Astrocyte (in vitro differentiated cells and primary cell): Measurements from ENCODE around the gene WASF1. TPM values are rescaled to one million over a fixed set of nuclear protein-coding genes. Genes with fewer than 3 reads are reported as not detected.

Experiments used
- DNase-seq: peaks from one replicate; pipeline ENCODE4 v3.0.0-alpha.2; 2010; ENCODE audit warnings: low read depth
- FAIRE-seq: peaks from 2 replicates; lab custom pipeline; 2011; peaks lifted over from hg19 to GRCh38; lab: Jason Lieb, UNC
- H2AFZ ChIP-seq: 2 replicates; pipeline ENCODE4 v1.6.0; 2012; ENCODE audit warnings: low read depth, low read length, inconsistent platforms
- H3K27ac ChIP-seq: 2 replicates; pipeline ENCODE4 v1.5.1; 2011; ENCODE audit warnings: low read depth, low read length, inconsistent platforms
- H3K27me3 ChIP-seq: 2 replicates; pipeline ENCODE4 v1.6.0; 2011; ENCODE audit warnings: low read length, inconsistent platforms; ENCODE audit not compliant: insufficient read depth
- H3K36me3 ChIP-seq: 2 replicates; pipeline ENCODE4 v1.5.1; 2011; ENCODE audit warnings: low read length, inconsistent platforms; ENCODE audit not compliant: insufficient read depth
- H3K4me1 ChIP-seq: 2 replicates; pipeline ENCODE4 v1.5.1; 2011; ENCODE audit warnings: low read length, inconsistent platforms; ENCODE audit not compliant: insufficient read depth
- H3K4me2 ChIP-seq: 2 replicates; pipeline ENCODE4 v1.6.0; 2012; ENCODE audit warnings: low read length, inconsistent platforms
- H3K4me3 ChIP-seq: 2 replicates; pipeline ENCODE4 v1.5.1; 2011; ENCODE audit warnings: low read depth, mild to moderate bottlenecking, low read length, inconsistent platforms; ENCODE audit not compliant: insufficient read depth
- H3K79me2 ChIP-seq: 2 replicates; pipeline ENCODE4 v1.6.0; 2012; ENCODE audit warnings: mild to moderate bottlenecking, low read length, inconsistent platforms; ENCODE audit not compliant: insufficient read depth
- H3K9ac ChIP-seq: 2 replicates; pipeline ENCODE4 v1.6.0; 2012; ENCODE audit warnings: mild to moderate bottlenecking, low read length, inconsistent platforms
- H3K9me3 ChIP-seq: 2 replicates; pipeline ENCODE4 v1.5.1; 2012; ENCODE audit warnings: low read depth, mild to moderate bottlenecking, low read length, inconsistent platforms; ENCODE audit not compliant: insufficient read depth
- H4K20me1 ChIP-seq: 2 replicates; pipeline ENCODE4 v1.6.0; 2012; ENCODE audit warnings: low read length, inconsistent platforms; ENCODE audit not compliant: insufficient read depth
- H3K27ac Mint-ChIP-seq: one replicate; pipeline ENCODE4 v1.8.0; 2021; ENCODE audit warnings: mild to moderate bottlenecking, mixed read lengths; ENCODE audit not compliant: unreplicated experiment
- H3K27me3 Mint-ChIP-seq: one replicate; pipeline ENCODE4 v1.8.0; 2021; ENCODE audit warnings: low read depth, mixed read lengths; ENCODE audit not compliant: unreplicated experiment
- H3K36me3 Mint-ChIP-seq: one replicate; pipeline ENCODE4 v1.8.0; 2021; ENCODE audit warnings: low read depth, mixed read lengths; ENCODE audit not compliant: unreplicated experiment
- H3K4me1 Mint-ChIP-seq: one replicate; pipeline ENCODE4 v1.8.0; 2021; ENCODE audit warnings: low read depth, mixed read lengths; ENCODE audit not compliant: unreplicated experiment
- H3K4me3 Mint-ChIP-seq: one replicate; pipeline ENCODE4 v1.8.0; 2021; ENCODE audit warnings: mild to moderate bottlenecking, moderate library complexity, mixed read lengths; ENCODE audit not compliant: unreplicated experiment
- H3K9me3 Mint-ChIP-seq: one replicate; pipeline ENCODE4 v1.8.0; 2021; ENCODE audit warnings: mild to moderate bottlenecking, mixed read lengths; ENCODE audit not compliant: unreplicated experiment
- CTCF ChIP-seq: IDR thresholded peaks from 2 replicates; pipeline ENCODE4 v1.5.1; 2011; ENCODE audit warnings: low read depth, mild to moderate bottlenecking, inconsistent platforms, low read length, moderate library complexity; ENCODE audit not compliant: insufficient read depth
- EZH2 ChIP-seq: IDR thresholded peaks from 2 replicates; pipeline ENCODE4 v1.6.1; 2012; ENCODE audit warnings: mild to moderate bottlenecking, low read length, inconsistent platforms; ENCODE audit not compliant: insufficient read depth
- total RNA-seq: library from RNA; stranded (reverse); gene quantifications from 2 replicates; pipeline ENCODE4 v1.2.1, GENCODE V29; 2021

The WASF1 gene
- total RNA-seq, 1 donor from 2014 or later, result 29.3 TPM

GRCh38 chr6:110211753-110212152 is 32.3 kb upstream of the WASF1 start:
- Histone ChIP-seq H2AFZ (no peak overlapping the region), H3K4me1 (no peaks in the 10 kb centered on the region), H3K9ac (no peak overlapping the region), H3K4me3 (no peak overlapping the region), H3K27ac (no peak overlapping the region), H3K27me3 (no peaks in the 10 kb centered on the region), H3K4me2 (no peak overlapping the region), H3K9me3 (no peaks in the 10 kb centered on the region), H4K20me1 (no peaks in the 10 kb centered on the region), H3K79me2 (no peaks in the 10 kb centered on the region), H3K36me3 (peaks cover 11% of the 10 kb centered on the region)
- Mint-ChIP-seq H3K4me1 (no peaks in the 10 kb centered on the region), H3K27ac (no peak overlapping the region), H3K4me3 (no peak overlapping the region), H3K9me3 (no peaks in the 10 kb centered on the region), H3K27me3 (no peaks in the 10 kb centered on the region), H3K36me3 (peaks cover 6% of the 10 kb centered on the region)
- no peak for TF ChIP-seq EZH2
- no peak for TF ChIP-seq CTCF
- FAIRE-seq, result no peak
- DNase-seq, result no peak

GRCh38 chr6:110207652-110208051 is 28.2 kb upstream of the WASF1 start:
- Histone ChIP-seq H3K36me3 (peaks cover 11% of the 10 kb centered on the region), H3K79me2 (no peaks in the 10 kb centered on the region), H3K4me1 (no peaks in the 10 kb centered on the region), H3K27ac (no peak overlapping the region), H3K9ac (no peak overlapping the region), H3K27me3 (no peaks in the 10 kb centered on the region), H3K4me2 (no peak overlapping the region), H2AFZ (no peak overlapping the region), H3K4me3 (no peak overlapping the region), H4K20me1 (no peaks in the 10 kb centered on the region), H3K9me3 (no peaks in the 10 kb centered on the region)
- Mint-ChIP-seq H3K27ac (no peak overlapping the region), H3K4me3 (no peak overlapping the region), H3K9me3 (no peaks in the 10 kb centered on the region), H3K36me3 (peaks cover 3% of the 10 kb centered on the region), H3K4me1 (no peaks in the 10 kb centered on the region), H3K27me3 (no peaks in the 10 kb centered on the region)
- TF ChIP-seq EZH2 (no peak), CTCF (no peak)
- FAIRE-seq (no peak), DNase-seq (no peak)

DNA sequence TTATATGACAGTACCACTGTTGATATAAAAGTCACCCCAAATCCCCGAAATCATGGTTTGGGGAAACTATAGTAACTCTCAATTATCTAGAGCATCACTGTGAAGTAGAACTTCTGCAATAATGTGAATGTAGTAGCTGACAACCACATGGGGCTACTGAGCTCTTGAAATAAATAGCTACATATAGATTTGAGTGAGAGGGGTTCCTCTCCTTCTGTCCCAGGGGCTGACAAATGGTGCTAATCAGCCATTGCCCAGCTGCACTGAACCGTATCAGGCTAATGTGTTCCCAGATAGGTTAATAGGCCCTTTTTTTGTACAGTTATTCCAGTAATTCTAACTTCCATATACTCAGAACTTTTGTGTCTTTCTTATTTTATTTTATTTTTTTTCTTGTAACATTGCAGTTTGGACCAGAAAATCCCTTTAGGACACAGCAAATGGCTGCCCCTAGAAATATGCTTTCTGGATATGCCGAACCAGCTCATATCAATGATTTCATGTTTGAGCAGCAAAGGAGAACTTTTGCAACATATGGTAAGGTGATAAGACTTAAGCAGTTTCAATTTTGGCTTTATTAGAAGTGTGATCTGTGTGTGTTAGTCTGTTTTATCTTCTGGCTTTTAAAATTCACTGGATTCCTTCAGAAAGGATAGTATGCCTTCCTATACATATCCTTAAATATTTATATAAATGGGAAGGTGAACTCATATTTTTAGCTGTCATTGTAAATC is 21.8 kb upstream of the WASF1 start:
- H3K27me3 ChIP-seq, result no peaks in the 10 kb centered on the region
- H3K4me2 ChIP-seq, result no peak overlapping the region
- FAIRE-seq, result no peak
- H3K4me3 Mint-ChIP-seq, result no peak overlapping the region
- no peak overlapping the region for H3K27ac ChIP-seq
- H3K9ac ChIP-seq, result no peak overlapping the region
- no peaks in the 10 kb centered on the region for H3K27me3 Mint-ChIP-seq
- no peaks in the 10 kb centered on the region for H3K36me3 Mint-ChIP-seq
- DNase-seq, result no peak
- H3K4me1 ChIP-seq, result no peaks in the 10 kb centered on the region
- H2AFZ ChIP-seq, result no peak overlapping the region
- peaks cover 4% of the 10 kb centered on the region for H4K20me1 ChIP-seq
- H3K79me2 ChIP-seq, result peaks cover 12% of the 10 kb centered on the region
- no peaks in the 10 kb centered on the region for H3K4me1 Mint-ChIP-seq
- H3K4me3 ChIP-seq, result no peak overlapping the region
- H3K9me3 ChIP-seq, result no peaks in the 10 kb centered on the region
- H3K9me3 Mint-ChIP-seq, result no peaks in the 10 kb centered on the region
- H3K36me3 ChIP-seq, result no peaks in the 10 kb centered on the region
- H3K27ac Mint-ChIP-seq, result no peak overlapping the region
- TF ChIP-seq CTCF, result no peak
- no peak for TF ChIP-seq EZH2
